Common myeloid progenitor, CD34-positive (primary cell): ENCODE data around the gene TTC28.
"Not testable (repeated sequence)": the region's sequence is repeated elsewhere in the genome, so short reads cannot be mapped to it uniquely, and the experiment has no call there.

ENCODE experiments used
- CTCF ChIA-PET: fragments of 350-600 bp; sonication (Branson Sonifier 250); formaldehyde crosslinking; loops from one replicate; lab custom pipeline; 2021; ENCODE audit warnings: antibody characterized with exemption; lab: Charles Lee
- POLR2A ChIA-PET: fragments of 350-600 bp; sonication (Branson Sonifier 250); formaldehyde crosslinking; loops from one replicate; lab custom pipeline; 2021; ENCODE audit warnings: antibody characterized with exemption; lab: Charles Lee
- DNase-seq, 3 donors: peaks; one replicate each; pipeline versions ENCODE4 v3.0.0 to v3.0.0-alpha.2; 2013
- H3K27ac ChIP-seq, 2 experiments: 1 replicate in 1 of 2; 2 replicates in 1 of 2; pipeline ENCODE4 v1.7.0; 2013; ENCODE audit warnings: inconsistent platforms in 2 of 2, low read length in 2 of 2, mild to moderate bottlenecking in 2 of 2, low read depth in 1 of 2, moderate library complexity in 1 of 2; ENCODE audit not compliant: severe bottlenecking in 2 of 2, insufficient read depth in 1 of 2, poor library complexity in 1 of 2
- H3K27me3 ChIP-seq, 5 experiments: replicated peaks in 2 of 5; 1 replicate in 3 of 5; 2 replicates in 2 of 5; pipeline versions ENCODE4 v1.6.1 to v1.7.0; 2013; ENCODE audit warnings: low read length in 4 of 5, mild to moderate bottlenecking in 2 of 5, moderate library complexity in 2 of 5, inconsistent platforms in 1 of 5; ENCODE audit not compliant: insufficient read depth in 5 of 5, control insufficient read depth in 4 of 5
- H3K36me3 ChIP-seq, 4 experiments: 1 replicate in 2 of 4; 2 replicates in 2 of 4; pipeline versions ENCODE4 v1.6.1 to v1.7.0; 2013; ENCODE audit warnings: low read length in 3 of 4, control low read depth in 1 of 4, mild to moderate bottlenecking in 1 of 4; ENCODE audit not compliant: control insufficient read depth in 4 of 4, insufficient read depth in 4 of 4
- H3K4me1 ChIP-seq, 4 experiments: 1 replicate in 3 of 4; 2 replicates in 1 of 4; pipeline versions ENCODE4 v1.6.1 to v1.7.1; 2013; ENCODE audit warnings: low read length in 3 of 4, mild to moderate bottlenecking in 3 of 4, control low read depth in 1 of 4, inconsistent platforms in 1 of 4, moderate library complexity in 1 of 4; ENCODE audit not compliant: control insufficient read depth in 4 of 4, insufficient read depth in 4 of 4; ENCODE audit errors: control extremely low read depth in 1 of 4
- H3K4me3 ChIP-seq, 7 experiments: 1 replicate in 4 of 7; 2 replicates in 3 of 7; pipeline versions ENCODE4 v1.5.1 to v1.7.0; 2013; ENCODE audit warnings: mild to moderate bottlenecking in 7 of 7, low read length in 6 of 7, moderate library complexity in 6 of 7, inconsistent platforms in 2 of 7, low read depth in 2 of 7, control low read depth in 1 of 7; ENCODE audit not compliant: insufficient read depth in 4 of 7, control insufficient read depth in 1 of 7; ENCODE audit errors: extremely low read depth in 1 of 7
- H3K9me3 ChIP-seq, 5 experiments: 1 replicate in 4 of 5; 2 replicates in 1 of 5; pipeline versions ENCODE4 v1.6.1 to v1.7.1; 2013; ENCODE audit warnings: low read length in 4 of 5, mild to moderate bottlenecking in 2 of 5, inconsistent platforms in 1 of 5, low read depth in 1 of 5, moderate library complexity in 1 of 5; ENCODE audit not compliant: control insufficient read depth in 4 of 5, insufficient read depth in 2 of 5; ENCODE audit errors: control extremely low read depth in 1 of 5
- WGBS: methylation state at CpG from one replicate; pipeline ENCODE4 v1.1.5; 2013; ENCODE audit not compliant: insufficient coverage; 5-methylcytosine and 5-hydroxymethylcytosine counted together

The TTC28 gene

GRCh38 chr22:28094771-28095170 is 584.9 kb downstream of the TTC28 start:
- ChIA-PET POLR2A (interaction anchor here (0.7 kb wide), 1 partner anchor 21 kb away, joined by 3 read pairs; no protein-coding TSS in a partner anchor), CTCF (no interaction called here)
- no peak for DNase-seq
- Histone ChIP-seq H3K4me1 (no peaks in the 10 kb centered on the region), H3K4me3 (no peak overlapping the region), H3K27me3 (no peaks in the 10 kb centered on the region), H3K9me3 (no peaks in the 10 kb centered on the region), H3K27ac (no peak overlapping the region), H3K36me3 (peaks cover 0 to 2% (median 2%) of the 10 kb centered on the region in 4 experiments)
- WGBS, result 95% methylated on average over 2 of the region's 7 CpGs

- WGBS, result 80% methylated on average over 1 of the region's 1 CpG
- ChIA-PET CTCF (interaction anchor here (0.9 kb wide), 1 partner anchor 22 kb away, joined by 3 read pairs; no protein-coding TSS in a partner anchor), POLR2A (no interaction called here)
Observed at GRCh38 chr22:28093711-28094110, 585.9 kb downstream of the TTC28 start.

GRCh38 chr22:28091486-28091885 is 588.2 kb downstream of the TTC28 start:
- Histone ChIP-seq H3K9me3 (no peaks in the 10 kb centered on the region), H3K27ac (no peak overlapping the region), H3K27me3 (no peaks in the 10 kb centered on the region), H3K4me3 (no peak overlapping the region), H3K4me1 (no peaks in the 10 kb centered on the region), H3K36me3 (no peaks in the 10 kb centered on the region)
- ChIA-PET POLR2A (no interaction called here), CTCF (no interaction called here)
- WGBS, result 100% methylated on average over 5 of the region's 6 CpGs
- no peak for DNase-seq

More at GRCh38 chr22:28093711-28094110, 585.9 kb downstream of the TTC28 start:
- H3K27me3 ChIP-seq, result no peaks in the 10 kb centered on the region
- H3K36me3 ChIP-seq, result peaks cover 0 to 2% (median 0%) of the 10 kb centered on the region in 4 experiments
- H3K9me3 ChIP-seq, result no peaks in the 10 kb centered on the region
- no peak for DNase-seq
- H3K4me3 ChIP-seq, result no peak overlapping the region
- H3K4me1 ChIP-seq, result no peaks in the 10 kb centered on the region
- no peak overlapping the region for H3K27ac ChIP-seq

- H3K4me1 ChIP-seq, H3K4me3 ChIP-seq, H3K27ac ChIP-seq, POLR2A ChIA-PET, CTCF ChIA-PET, DNase-seq, H3K36me3 ChIP-seq, H3K27me3 ChIP-seq, H3K9me3 ChIP-seq: not testable (repeated sequence)
- 100% methylated on average over 1 of the region's 5 CpGs for WGBS
Observed at GRCh38 chr22:28089541-28089940, 590.1 kb downstream of the TTC28 start.

- Histone ChIP-seq H3K27me3 (no peaks in the 10 kb centered on the region), H3K4me3 (no peak overlapping the region), H3K36me3 (no peaks in the 10 kb centered on the region), H3K4me1 (no peaks in the 10 kb centered on the region), H3K27ac (no peak overlapping the region), H3K9me3 (no peaks in the 10 kb centered on the region)
- ChIA-PET POLR2A (no interaction called here), CTCF (no interaction called here)
- WGBS, result 100% methylated on average over 1 of the region's 3 CpGs
- no peak for DNase-seq
Observed at GRCh38 chr22:28077166-28077565, 602.5 kb downstream of the TTC28 start.

GRCh38 chr22:28075358-28075981 is 604.2 kb downstream of the TTC28 start:
- Histone ChIP-seq H3K27ac (no peak overlapping the region), H3K36me3 (no peaks in the 10 kb centered on the region), H3K4me1 (no peaks in the 10 kb centered on the region), H3K4me3 (no peak overlapping the region), H3K9me3 (no peaks in the 10 kb centered on the region), H3K27me3 (no peaks in the 10 kb centered on the region)
- WGBS, result 98% methylated on average over 6 of the region's 6 CpGs
- ChIA-PET POLR2A (no interaction called here), CTCF (interaction anchor here (1.2 kb wide), 1 partner anchor 24 kb away, joined by 5 read pairs; no protein-coding TSS in a partner anchor)
- DNase-seq, result no peak

GRCh38 chr22:28074526-28074925 is 605.1 kb downstream of the TTC28 start:
- Histone ChIP-seq H3K27ac (no peak overlapping the region), H3K9me3 (no peaks in the 10 kb centered on the region), H3K4me1 (no peaks in the 10 kb centered on the region), H3K4me3 (no peak overlapping the region), H3K27me3 (no peaks in the 10 kb centered on the region), H3K36me3 (no peaks in the 10 kb centered on the region)
- POLR2A ChIA-PET, result no interaction called here
- 100% methylated on average over 1 of the region's 4 CpGs for WGBS
- CTCF ChIA-PET, result interaction anchor here (1.2 kb wide), 2 partner anchors 11 to 23 kb away, joined by 3 to 5 read pairs; no protein-coding TSS in a partner anchor
- DNase-seq, result no peak
